Measurements from ENCODE around the gene SPPL2C. TPM values are rescaled to one million over a fixed set of nuclear protein-coding genes. Genes with fewer than 3 reads are reported as not detected.

Gene SPPL2C
- total and polyA plus RNA-seq, 2 of the 13 experiments (the other 11 are each of a cell fraction or from before 2014, with no cell fraction given): not detected

DNA sequence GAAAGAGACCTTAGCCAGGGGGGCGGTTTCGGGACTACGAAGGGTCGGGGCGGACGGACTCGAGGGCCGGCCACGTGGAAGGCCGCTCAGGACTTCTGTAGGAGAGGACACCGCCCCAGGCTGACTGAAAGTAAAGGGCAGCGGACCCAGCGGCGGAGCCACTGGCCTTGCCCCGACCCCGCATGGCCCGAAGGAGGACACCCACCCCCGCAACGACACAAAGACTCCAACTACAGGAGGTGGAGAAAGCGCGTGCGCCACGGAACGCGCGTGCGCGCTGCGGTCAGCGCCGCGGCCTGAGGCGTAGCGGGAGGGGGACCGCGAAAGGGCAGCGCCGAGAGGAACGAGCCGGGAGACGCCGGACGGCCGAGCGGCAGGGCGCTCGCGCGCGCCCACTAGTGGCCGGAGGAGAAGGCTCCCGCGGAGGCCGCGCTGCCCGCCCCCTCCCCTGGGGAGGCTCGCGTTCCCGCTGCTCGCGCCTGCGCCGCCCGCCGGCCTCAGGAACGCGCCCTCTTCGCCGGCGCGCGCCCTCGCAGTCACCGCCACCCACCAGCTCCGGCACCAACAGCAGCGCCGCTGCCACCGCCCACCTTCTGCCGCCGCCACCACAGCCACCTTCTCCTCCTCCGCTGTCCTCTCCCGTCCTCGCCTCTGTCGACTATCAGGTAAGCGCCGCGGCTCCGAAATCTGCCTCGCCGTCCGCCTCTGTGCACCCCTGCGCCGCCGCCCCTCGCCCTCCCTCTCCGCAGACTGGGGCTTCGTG, 49.5 kb downstream of the SPPL2C start, which contains the start of gene MAPT (continued):
- TF ChIP-seq GPN1 (CRISPR knock-in tag; IDR thresholded peaks at IDR 0.05; ENCODE audit: borderline replicate concordance): no peak
- TF ChIP-seq HMG20A (CRISPR knock-in tag; IDR thresholded peaks at IDR 0.05; ENCODE audit: borderline replicate concordance): no peak
- no peak for TF ChIP-seq U2AF1 (optimal IDR thresholded peaks at IDR 0.05; ENCODE audit: low read depth, low read length)
- no peak for TF ChIP-seq SIN3A (IDR thresholded peaks at IDR 0.05; ENCODE audit: borderline replicate concordance, low read depth, low read length)
- TF ChIP-seq, protein P1, sequence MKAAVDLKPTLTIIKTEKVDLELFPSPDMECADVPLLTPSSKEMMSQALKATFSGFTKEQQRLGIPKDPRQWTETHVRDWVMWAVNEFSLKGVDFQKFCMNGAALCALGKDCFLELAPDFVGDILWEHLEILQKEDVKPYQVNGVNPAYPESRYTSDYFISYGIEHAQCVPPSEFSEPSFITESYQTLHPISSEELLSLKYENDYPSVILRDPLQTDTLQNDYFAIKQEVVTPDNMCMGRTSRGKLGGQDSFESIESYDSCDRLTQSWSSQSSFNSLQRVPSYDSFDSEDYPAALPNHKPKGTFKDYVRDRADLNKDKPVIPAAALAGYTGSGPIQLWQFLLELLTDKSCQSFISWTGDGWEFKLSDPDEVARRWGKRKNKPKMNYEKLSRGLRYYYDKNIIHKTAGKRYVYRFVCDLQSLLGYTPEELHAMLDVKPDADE (CRISPR knock-in tag; IDR thresholded peaks at IDR 0.05): no peak
- no peak for TF ChIP-seq ZSCAN29 (CRISPR knock-in tag; conservative IDR thresholded peaks at IDR 0.05)
- TF ChIP-seq HNRNPH1 (optimal IDR thresholded peaks at IDR 0.05; ENCODE audit: low read depth, low read length): no peak
- no peak for TF ChIP-seq MIXL1 (CRISPR knock-in tag; IDR thresholded peaks at IDR 0.05)
- TF ChIP-seq, protein P2, sequence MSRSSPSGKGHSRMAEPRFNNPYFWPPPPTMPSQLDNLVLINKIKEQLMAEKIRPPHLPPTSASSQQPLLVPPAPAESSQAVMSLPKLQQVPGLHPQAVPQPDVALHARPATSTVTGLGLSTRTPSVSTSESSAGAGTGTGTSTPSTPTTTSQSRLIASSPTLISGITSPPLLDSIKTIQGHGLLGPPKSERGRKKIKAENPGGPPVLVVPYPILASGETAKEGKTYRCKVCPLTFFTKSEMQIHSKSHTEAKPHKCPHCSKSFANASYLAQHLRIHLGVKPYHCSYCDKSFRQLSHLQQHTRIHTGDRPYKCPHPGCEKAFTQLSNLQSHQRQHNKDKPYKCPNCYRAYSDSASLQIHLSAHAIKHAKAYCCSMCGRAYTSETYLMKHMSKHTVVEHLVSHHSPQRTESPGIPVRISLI (CRISPR knock-in tag; IDR thresholded peaks at IDR 0.05; ENCODE audit: borderline replicate concordance): no peak
- TF ChIP-seq SYNCRIP (IDR thresholded peaks at IDR 0.05; ENCODE audit: insufficient read depth, low read depth, low read length): no peak
- TF ChIP-seq, protein P3, sequence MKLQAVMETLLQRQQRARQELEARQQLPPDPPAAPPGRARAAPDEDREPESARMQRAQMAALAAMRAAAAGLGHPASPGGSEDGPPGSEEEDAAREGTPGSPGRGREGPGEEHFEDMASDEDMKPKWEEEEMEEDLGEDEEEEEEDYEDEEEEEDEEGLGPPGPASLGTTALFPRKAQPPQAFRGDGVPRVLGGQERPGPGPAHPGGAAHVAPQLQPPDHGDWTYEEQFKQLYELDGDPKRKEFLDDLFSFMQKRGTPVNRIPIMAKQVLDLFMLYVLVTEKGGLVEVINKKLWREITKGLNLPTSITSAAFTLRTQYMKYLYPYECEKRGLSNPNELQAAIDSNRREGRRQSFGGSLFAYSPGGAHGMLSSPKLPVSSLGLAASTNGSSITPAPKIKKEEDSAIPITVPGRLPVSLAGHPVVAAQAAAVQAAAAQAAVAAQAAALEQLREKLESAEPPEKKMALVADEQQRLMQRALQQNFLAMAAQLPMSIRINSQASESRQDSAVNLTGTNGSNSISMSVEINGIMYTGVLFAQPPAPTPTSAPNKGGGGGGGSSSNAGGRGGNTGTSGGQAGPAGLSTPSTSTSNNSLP (IDR thresholded peaks at IDR 0.05; ENCODE audit: low read depth, low read length): no peak
- TF ChIP-seq, protein P4, sequence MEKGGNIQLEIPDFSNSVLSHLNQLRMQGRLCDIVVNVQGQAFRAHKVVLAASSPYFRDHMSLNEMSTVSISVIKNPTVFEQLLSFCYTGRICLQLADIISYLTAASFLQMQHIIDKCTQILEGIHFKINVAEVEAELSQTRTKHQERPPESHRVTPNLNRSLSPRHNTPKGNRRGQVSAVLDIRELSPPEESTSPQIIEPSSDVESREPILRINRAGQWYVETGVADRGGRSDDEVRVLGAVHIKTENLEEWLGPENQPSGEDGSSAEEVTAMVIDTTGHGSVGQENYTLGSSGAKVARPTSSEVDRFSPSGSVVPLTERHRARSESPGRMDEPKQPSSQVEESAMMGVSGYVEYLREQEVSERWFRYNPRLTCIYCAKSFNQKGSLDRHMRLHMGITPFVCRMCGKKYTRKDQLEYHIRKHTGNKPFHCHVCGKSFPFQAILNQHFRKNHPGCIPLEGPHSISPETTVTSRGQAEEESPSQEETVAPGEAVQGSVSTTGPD (CRISPR knock-in tag; IDR thresholded peaks at IDR 0.05): no peak
- no peak for TF ChIP-seq NONO (IDR thresholded peaks at IDR 0.05)
- TF ChIP-seq NONO (CRISPR knock-in tag; conservative IDR thresholded peaks at IDR 0.05): peak; percentile 80; the same call in 1 of the 2 replicates
- TF ChIP-seq ZNF7 (CRISPR knock-in tag; IDR thresholded peaks at IDR 0.05): no peak
- TF ChIP-seq, protein P5, sequence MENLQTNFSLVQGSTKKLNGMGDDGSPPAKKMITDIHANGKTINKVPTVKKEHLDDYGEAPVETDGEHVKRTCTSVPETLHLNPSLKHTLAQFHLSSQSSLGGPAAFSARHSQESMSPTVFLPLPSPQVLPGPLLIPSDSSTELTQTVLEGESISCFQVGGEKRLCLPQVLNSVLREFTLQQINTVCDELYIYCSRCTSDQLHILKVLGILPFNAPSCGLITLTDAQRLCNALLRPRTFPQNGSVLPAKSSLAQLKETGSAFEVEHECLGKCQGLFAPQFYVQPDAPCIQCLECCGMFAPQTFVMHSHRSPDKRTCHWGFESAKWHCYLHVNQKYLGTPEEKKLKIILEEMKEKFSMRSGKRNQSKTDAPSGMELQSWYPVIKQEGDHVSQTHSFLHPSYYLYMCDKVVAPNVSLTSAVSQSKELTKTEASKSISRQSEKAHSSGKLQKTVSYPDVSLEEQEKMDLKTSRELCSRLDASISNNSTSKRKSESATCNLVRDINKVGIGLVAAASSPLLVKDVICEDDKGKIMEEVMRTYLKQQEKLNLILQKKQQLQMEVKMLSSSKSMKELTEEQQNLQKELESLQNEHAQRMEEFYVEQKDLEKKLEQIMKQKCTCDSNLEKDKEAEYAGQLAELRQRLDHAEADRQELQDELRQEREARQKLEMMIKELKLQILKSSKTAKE (CRISPR knock-in tag; IDR thresholded peaks at IDR 0.05; ENCODE audit: borderline replicate concordance): no peak
- TF ChIP-seq YEATS2 (CRISPR knock-in tag; IDR thresholded peaks at IDR 0.05; ENCODE audit: borderline replicate concordance): peak; percentile 62; the same call in 1 of the 2 replicates
- TF ChIP-seq, protein P6, sequence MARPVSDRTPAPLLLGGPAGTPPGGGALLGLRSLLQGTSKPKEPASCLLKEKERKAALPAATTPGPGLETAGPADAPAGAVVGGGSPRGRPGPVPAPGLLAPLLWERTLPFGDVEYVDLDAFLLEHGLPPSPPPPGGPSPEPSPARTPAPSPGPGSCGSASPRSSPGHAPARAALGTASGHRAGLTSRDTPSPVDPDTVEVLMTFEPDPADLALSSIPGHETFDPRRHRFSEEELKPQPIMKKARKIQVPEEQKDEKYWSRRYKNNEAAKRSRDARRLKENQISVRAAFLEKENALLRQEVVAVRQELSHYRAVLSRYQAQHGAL (CRISPR knock-in tag; IDR thresholded peaks at IDR 0.05; ENCODE audit: not compliant biosample characterization): no peak
- no peak for TF ChIP-seq HNF4A (CRISPR knock-in tag; IDR thresholded peaks at IDR 0.05)
- TF ChIP-seq ZNF652 (CRISPR knock-in tag; IDR thresholded peaks at IDR 0.05; ENCODE audit: borderline replicate concordance, low read depth): no peak
- TF ChIP-seq KMT2B (CRISPR knock-in tag; IDR thresholded peaks at IDR 0.05): no peak
- TF ChIP-seq HOXA5 (CRISPR knock-in tag; IDR thresholded peaks at IDR 0.05): peak; percentile 48; the same call in 1 of the 2 replicates

Data from HepG2 (cell line).